Osteoblast (primary cell): ENCODE data around the gene AOC2. TPM values are rescaled to one million over a fixed set of nuclear protein-coding genes. Genes with fewer than 3 reads are reported as not detected.
"Not testable (repeated sequence)": the region's sequence is repeated elsewhere in the genome, so short reads cannot be mapped to it uniquely, and the experiment has no call there.

Experiments used
- DNase-seq: peaks from one replicate; pipeline ENCODE4 v3.0.0; 2011; ENCODE audit warnings: low spot score, mixed read lengths; ENCODE audit not compliant: insufficient read length; ENCODE audit errors: missing footprints
- H2AFZ ChIP-seq: 2 replicates; pipeline ENCODE4 v1.6.0; 2011; ENCODE audit warnings: mild to moderate bottlenecking, low read length
- H3K27ac ChIP-seq: 2 replicates; pipeline ENCODE4 v1.5.1; 2011; ENCODE audit warnings: mild to moderate bottlenecking, low read depth, low read length, moderate library complexity
- H3K27me3 ChIP-seq: 2 replicates; pipeline ENCODE4 v1.6.0; 2012; ENCODE audit warnings: mild to moderate bottlenecking, control low read depth, inconsistent platforms, low read length, moderate library complexity; ENCODE audit not compliant: insufficient read depth
- H3K36me3 ChIP-seq: 2 replicates; pipeline ENCODE4 v1.5.1; 2011; ENCODE audit warnings: mild to moderate bottlenecking, low read length, control low read depth, moderate library complexity; ENCODE audit not compliant: insufficient read depth
- H3K4me1 ChIP-seq: 2 replicates; pipeline ENCODE4 v1.5.1; 2011; ENCODE audit warnings: mild to moderate bottlenecking, low read length, control low read depth, moderate library complexity; ENCODE audit not compliant: insufficient read depth
- H3K4me2 ChIP-seq: 2 replicates; pipeline ENCODE4 v1.6.0; 2011; ENCODE audit warnings: mild to moderate bottlenecking, low read length; ENCODE audit not compliant: insufficient read depth
- H3K4me3 ChIP-seq: fragments of 200-600 bp; sonication (generic); 3 replicates; pipeline ENCODE4 v1.5.1; 2012; ENCODE audit warnings: mild to moderate bottlenecking, low read length, inconsistent platforms; ENCODE audit not compliant: insufficient read depth
- H3K79me2 ChIP-seq: 2 replicates; pipeline ENCODE4 v1.6.0; 2012; ENCODE audit warnings: mild to moderate bottlenecking, low read length, control low read depth, inconsistent platforms; ENCODE audit not compliant: insufficient read depth
- H3K9me3 ChIP-seq: 2 replicates; pipeline ENCODE4 v1.5.1; 2011; ENCODE audit warnings: low read depth, low read length, control low read depth
- H4K20me1 ChIP-seq: 2 replicates; pipeline ENCODE4 v1.6.0; 2012; ENCODE audit warnings: mild to moderate bottlenecking, low read length, control low read depth; ENCODE audit not compliant: insufficient read depth
- CTCF ChIP-seq: IDR thresholded peaks from 2 replicates; pipeline ENCODE4 v1.5.1; 2011; ENCODE audit warnings: mild to moderate bottlenecking, low read depth, low read length, moderate library complexity; ENCODE audit errors: extremely low read depth
- total RNA-seq: library from RNA; depleted of rRNA; stranded (reverse); fragments of >200 nt; gene quantifications from 2 replicates; pipeline ENCODE4 v1.2.3, GENCODE V29; 2012

AOC2 gene
- total RNA-seq, 1 donor: 0.72 TPM

- Histone ChIP-seq H3K27ac (no peak overlapping the region), H3K36me3 (peaks cover 16% of the 10 kb centered on the region)
- no peak for TF ChIP-seq CTCF
Observed at GRCh38 chr17:42848093-42848492, 3.7 kb downstream of the AOC2 start.

GRCh38 chr17:42849031-42849430 lies 4.7 kb downstream of the AOC2 start:
- Histone ChIP-seq H2AFZ (no peak overlapping the region), H3K36me3 (peaks cover 7% of the 10 kb centered on the region), H3K4me1 (peaks cover 16% of the 10 kb centered on the region), H3K27me3 (peaks cover 21% of the 10 kb centered on the region), H3K4me3 (no peak overlapping the region), H3K79me2 (no peaks in the 10 kb centered on the region), H3K4me2 (no peak overlapping the region), H3K27ac (no peak overlapping the region), H3K9me3 (no peaks in the 10 kb centered on the region), H4K20me1 (peaks cover 20% of the 10 kb centered on the region)
- DNase-seq: no peak
- no peak for TF ChIP-seq CTCF

More at GRCh38 chr17:42848093-42848492, 3.7 kb downstream of the AOC2 start:
- Histone ChIP-seq H4K20me1 (peaks cover 24% of the 10 kb centered on the region), H3K79me2 (no peaks in the 10 kb centered on the region), H3K4me2 (no peak overlapping the region), H3K9me3 (no peaks in the 10 kb centered on the region), H3K27me3 (peaks cover 21% of the 10 kb centered on the region), H3K4me1 (peaks cover 16% of the 10 kb centered on the region), H2AFZ (no peak overlapping the region), H3K4me3 (no peak overlapping the region)
- DNase-seq: peak; percentile 83

- no peaks in the 10 kb centered on the region for H3K79me2 ChIP-seq
- H3K36me3 ChIP-seq: peaks cover 1% of the 10 kb centered on the region
- H3K4me2 ChIP-seq: no peak overlapping the region
- H3K4me3 ChIP-seq: no peak overlapping the region
- peaks cover 20% of the 10 kb centered on the region for H4K20me1 ChIP-seq
- peaks cover 16% of the 10 kb centered on the region for H3K4me1 ChIP-seq
- TF ChIP-seq CTCF: no peak
- H2AFZ ChIP-seq: no peak overlapping the region
- H3K9me3 ChIP-seq: no peaks in the 10 kb centered on the region
- no peak for DNase-seq
- no peak overlapping the region for H3K27ac ChIP-seq
- H3K27me3 ChIP-seq: peaks cover 21% of the 10 kb centered on the region
Observed at GRCh38 chr17:42849451-42850181, 5.2 kb downstream of the AOC2 start.

- Histone ChIP-seq H3K79me2 (no peaks in the 10 kb centered on the region), H3K36me3 (no peaks in the 10 kb centered on the region), H3K27me3 (peaks cover 21% of the 10 kb centered on the region), H3K4me3 (no peak within 1 kb of the TSS), H3K4me1 (peaks cover 13% of the 10 kb centered on the region), H4K20me1 (peaks cover 12% of the 10 kb centered on the region), H2AFZ (no peak within 1 kb of the TSS), H3K27ac (no peak within 1 kb of the TSS), H3K4me2 (no peak within 1 kb of the TSS), H3K9me3 (no peaks in the 10 kb centered on the region)
- no peak for TF ChIP-seq CTCF
- DNase-seq: no peak
Observed at GRCh38 chr17:42850954-42851353, 6.6 kb downstream of the AOC2 start, which contains the start of gene AOC3. Gene AOC3 (plus strand): TSS chr17:42851199. CDS start chr17:42851344, 145 bp downstream.

- DNase-seq, H3K79me2 ChIP-seq, H3K4me3 ChIP-seq, H3K27ac ChIP-seq, H3K36me3 ChIP-seq, H3K4me2 ChIP-seq, H2AFZ ChIP-seq, H3K4me1 ChIP-seq, H3K9me3 ChIP-seq, H4K20me1 ChIP-seq: not testable (repeated sequence)
- H3K27me3 ChIP-seq: peaks cover 21% of the 10 kb centered on the region
Observed at GRCh38 chr17:42851371-42852240, 7.2 kb downstream of the AOC2 start.
